ENCODE results near the gene RNF208.

- TF ChIP-seq SMC3 (conservative IDR thresholded peaks at IDR 0.05; ENCODE audit: poor library complexity) (no peak), EZH2 (IDR thresholded peaks at IDR 0.05; ENCODE audit: borderline replicate concordance, insufficient read depth, low read length, poor library complexity, severe bottlenecking) (no peak), CTCF (IDR thresholded peaks at IDR 0.05; ENCODE audit: poor library complexity, severe bottlenecking) (no peak), EP300 (conservative IDR thresholded peaks at IDR 0.05; ENCODE audit: poor library complexity, severe bottlenecking) (no peak), TAF1 (IDR thresholded peaks at IDR 0.05; ENCODE audit: low read depth) (no peak), POLR2AphosphoS5 (IDR thresholded peaks at IDR 0.05) (no peak), MXI1 (conservative IDR thresholded peaks at IDR 0.05; ENCODE audit: poor library complexity, severe bottlenecking) (no peak), REST (IDR thresholded peaks at IDR 0.05; ENCODE audit: borderline replicate concordance) (no peak), RAD21 (conservative IDR thresholded peaks at IDR 0.05) (no peak)
These were observed 8.1 kb upstream of the RNF208 start for GRCh38 chr9:137229903-137230704.
